GM12892 (cell line): ENCODE measurements around the gene ZIC4.

Experiments
- POLR2A ChIP-seq: IDR thresholded peaks from 2 replicates; pipeline ENCODE4 v1.6.1; 2011; ENCODE audit warnings: low read depth, low read length, control low read depth
- POLR2AphosphoS5 ChIP-seq: IDR thresholded peaks from 2 replicates; pipeline ENCODE4 v1.6.1; 2011; ENCODE audit warnings: low read depth, low read length, control low read depth
- TAF1 ChIP-seq: IDR thresholded peaks from 2 replicates; pipeline ENCODE4 v1.6.1; 2011; ENCODE audit warnings: low read depth, mild to moderate bottlenecking, control low read depth, low read length, borderline replicate concordance

GRCh38 chr3:147417551-147418295 lies 11.4 kb upstream of the ZIC4 start:
- no peak for TF ChIP-seq POLR2AphosphoS5
- TF ChIP-seq POLR2A: no peak
- TF ChIP-seq TAF1: no peak
